ENCODE measurements around the gene PXN.

PXN gene

GRCh38 chr12:120231316-120232011 lies 34.1 kb downstream of the PXN start (continued):
- TF ChIP-seq ZSCAN30 (tag by site-specific recombination; IDR thresholded peaks at IDR 0.05) (no peak), ZNF37A (tag by site-specific recombination; IDR thresholded peaks at IDR 0.05) (no peak), KLF1 (tag by site-specific recombination; IDR thresholded peaks at IDR 0.05) (no peak), ZNF18 (tag by site-specific recombination; IDR thresholded peaks at IDR 0.05) (no peak), BCL11A (tag by site-specific recombination; IDR thresholded peaks at IDR 0.05; ENCODE audit: low read depth) (no peak), ZNF600 (tag by site-specific recombination; IDR thresholded peaks at IDR 0.05) (0 out of 2 replicates have a peak, but pooled peaks have one; percentile 27), ZNF555 (tag by site-specific recombination; conservative IDR thresholded peaks at IDR 0.05) (no peak), ZNF664 (tag by site-specific recombination; IDR thresholded peaks at IDR 0.05) (no peak), ZNF174 (tag by site-specific recombination; IDR thresholded peaks at IDR 0.05) (no peak), ZNF629 (tag by site-specific recombination; IDR thresholded peaks at IDR 0.05) (peak; percentile 77), ZNF654 (tag by site-specific recombination; IDR thresholded peaks at IDR 0.05; ENCODE audit: low read depth) (no peak), ZNF121 (tag by site-specific recombination; IDR thresholded peaks at IDR 0.05) (no peak), BCL6B (tag by site-specific recombination; IDR thresholded peaks at IDR 0.05) (no peak), ZNF433 (tag by site-specific recombination; IDR thresholded peaks at IDR 0.05; ENCODE audit: low read depth) (no peak), ZXDB (tag by site-specific recombination; IDR thresholded peaks at IDR 0.05) (peak; percentile 19; the same call in 1 of the 2 replicates), ZNF2 (tag by site-specific recombination; IDR thresholded peaks at IDR 0.05) (no peak), ZNF558 (tag by site-specific recombination; IDR thresholded peaks at IDR 0.05) (no peak), PRDM2 (tag by site-specific recombination; IDR thresholded peaks at IDR 0.05; ENCODE audit: borderline replicate concordance) (no peak), HOXA7 (CRISPR knock-in tag; IDR thresholded peaks at IDR 0.05; ENCODE audit: borderline replicate concordance) (no peak), ZNF639 (tag by site-specific recombination; IDR thresholded peaks at IDR 0.05) (peak; percentile 63; the same call in 1 of the 2 replicates), ZNF561 (tag by site-specific recombination; IDR thresholded peaks at IDR 0.05; ENCODE audit: borderline replicate concordance) (no peak)
- TF ChIP-seq, protein P1, sequence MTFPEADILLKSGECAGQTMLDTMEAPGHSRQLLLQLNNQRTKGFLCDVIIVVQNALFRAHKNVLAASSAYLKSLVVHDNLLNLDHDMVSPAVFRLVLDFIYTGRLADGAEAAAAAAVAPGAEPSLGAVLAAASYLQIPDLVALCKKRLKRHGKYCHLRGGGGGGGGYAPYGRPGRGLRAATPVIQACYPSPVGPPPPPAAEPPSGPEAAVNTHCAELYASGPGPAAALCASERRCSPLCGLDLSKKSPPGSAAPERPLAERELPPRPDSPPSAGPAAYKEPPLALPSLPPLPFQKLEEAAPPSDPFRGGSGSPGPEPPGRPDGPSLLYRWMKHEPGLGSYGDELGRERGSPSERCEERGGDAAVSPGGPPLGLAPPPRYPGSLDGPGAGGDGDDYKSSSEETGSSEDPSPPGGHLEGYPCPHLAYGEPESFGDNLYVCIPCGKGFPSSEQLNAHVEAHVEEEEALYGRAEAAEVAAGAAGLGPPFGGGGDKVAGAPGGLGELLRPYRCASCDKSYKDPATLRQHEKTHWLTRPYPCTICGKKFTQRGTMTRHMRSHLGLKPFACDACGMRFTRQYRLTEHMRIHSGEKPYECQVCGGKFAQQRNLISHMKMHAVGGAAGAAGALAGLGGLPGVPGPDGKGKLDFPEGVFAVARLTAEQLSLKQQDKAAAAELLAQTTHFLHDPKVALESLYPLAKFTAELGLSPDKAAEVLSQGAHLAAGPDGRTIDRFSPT (tag by site-specific recombination; IDR thresholded peaks at IDR 0.05), result peak; percentile 74
- TF ChIP-seq, protein P2, sequence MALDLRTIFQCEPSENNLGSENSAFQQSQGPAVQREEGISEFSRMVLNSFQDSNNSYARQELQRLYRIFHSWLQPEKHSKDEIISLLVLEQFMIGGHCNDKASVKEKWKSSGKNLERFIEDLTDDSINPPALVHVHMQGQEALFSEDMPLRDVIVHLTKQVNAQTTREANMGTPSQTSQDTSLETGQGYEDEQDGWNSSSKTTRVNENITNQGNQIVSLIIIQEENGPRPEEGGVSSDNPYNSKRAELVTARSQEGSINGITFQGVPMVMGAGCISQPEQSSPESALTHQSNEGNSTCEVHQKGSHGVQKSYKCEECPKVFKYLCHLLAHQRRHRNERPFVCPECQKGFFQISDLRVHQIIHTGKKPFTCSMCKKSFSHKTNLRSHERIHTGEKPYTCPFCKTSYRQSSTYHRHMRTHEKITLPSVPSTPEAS (tag by site-specific recombination; IDR thresholded peaks at IDR 0.05), result no peak
- TF ChIP-seq, protein P3, sequence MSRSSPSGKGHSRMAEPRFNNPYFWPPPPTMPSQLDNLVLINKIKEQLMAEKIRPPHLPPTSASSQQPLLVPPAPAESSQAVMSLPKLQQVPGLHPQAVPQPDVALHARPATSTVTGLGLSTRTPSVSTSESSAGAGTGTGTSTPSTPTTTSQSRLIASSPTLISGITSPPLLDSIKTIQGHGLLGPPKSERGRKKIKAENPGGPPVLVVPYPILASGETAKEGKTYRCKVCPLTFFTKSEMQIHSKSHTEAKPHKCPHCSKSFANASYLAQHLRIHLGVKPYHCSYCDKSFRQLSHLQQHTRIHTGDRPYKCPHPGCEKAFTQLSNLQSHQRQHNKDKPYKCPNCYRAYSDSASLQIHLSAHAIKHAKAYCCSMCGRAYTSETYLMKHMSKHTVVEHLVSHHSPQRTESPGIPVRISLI (tag by site-specific recombination; IDR thresholded peaks at IDR 0.05), result no peak

Measured in HEK293 (cell line).